Omental fat pad (tissue), 4 donors: ENCODE measurements around the gene SCTR. TPM values are rescaled to one million over a fixed set of nuclear protein-coding genes. Genes with fewer than 3 reads are reported as not detected.

Experiments used
- ATAC-seq: fragments of 150-250 bp; one replicate; pipeline ENCODE4 v1.9.1; 2016; ENCODE audit warnings: mild to moderate bottlenecking, moderate library complexity; ENCODE audit not compliant: low FRiP score
- DNase-seq: peaks from one replicate; pipeline ENCODE4 v3.0.0-alpha.2; 2019; ENCODE audit warnings: low spot score
- total RNA-seq, 4 donors: library from RNA; depleted of rRNA; stranded (reverse); fragments of >200 nt; gene quantifications; one replicate each; pipeline ENCODE4 v1.1.0, GENCODE V29; 2016
- TF ChIP-seq, protein P1 (sequence below), 3 donors: fragments of 450-650 bp; IDR thresholded peaks; one replicate each; pipeline ENCODE4 v1.5.1; 2016 to 2017; ENCODE audit warnings: antibody characterized with exemption in 3 of 3, mild to moderate bottlenecking in 3 of 3, moderate library complexity in 2 of 3

The SCTR gene
- total RNA-seq, 4 donors from 2014 or later: not detected

DNA sequence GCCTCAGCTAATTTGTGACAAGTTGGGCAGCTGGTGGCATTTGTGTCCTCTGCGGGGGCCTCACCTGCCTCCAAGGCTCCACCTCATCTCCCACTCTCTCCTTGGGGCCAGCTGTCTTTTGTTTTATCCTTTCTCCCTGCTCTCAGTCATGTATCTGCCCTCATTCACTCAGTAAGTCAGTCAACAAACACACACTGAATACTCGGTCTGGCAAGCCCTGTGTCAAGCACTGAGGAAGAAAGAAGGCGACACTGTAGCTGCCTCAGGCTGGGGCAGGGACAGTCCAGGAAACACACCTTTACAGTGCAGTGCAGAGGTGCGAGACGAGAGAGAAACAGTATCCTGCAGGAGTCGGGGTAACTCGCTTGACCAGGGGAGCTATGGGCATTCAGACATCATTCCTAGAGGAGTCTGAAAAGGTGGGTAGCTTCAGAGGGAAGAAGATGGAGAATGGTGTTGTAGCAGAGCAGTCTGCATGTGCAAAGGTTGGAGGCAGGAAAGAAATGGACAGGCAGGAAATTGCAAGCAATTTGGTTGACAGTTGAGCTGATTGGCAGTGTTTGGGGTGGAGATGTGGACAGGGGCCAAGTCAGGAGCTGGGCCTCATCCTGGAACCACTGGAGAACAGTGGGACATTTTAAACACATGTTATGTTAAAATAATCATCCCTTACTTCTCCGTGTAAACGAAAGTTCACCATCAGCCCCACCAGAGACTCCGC is 34.9 kb downstream of the SCTR start:
- TF ChIP-seq, protein P1, sequence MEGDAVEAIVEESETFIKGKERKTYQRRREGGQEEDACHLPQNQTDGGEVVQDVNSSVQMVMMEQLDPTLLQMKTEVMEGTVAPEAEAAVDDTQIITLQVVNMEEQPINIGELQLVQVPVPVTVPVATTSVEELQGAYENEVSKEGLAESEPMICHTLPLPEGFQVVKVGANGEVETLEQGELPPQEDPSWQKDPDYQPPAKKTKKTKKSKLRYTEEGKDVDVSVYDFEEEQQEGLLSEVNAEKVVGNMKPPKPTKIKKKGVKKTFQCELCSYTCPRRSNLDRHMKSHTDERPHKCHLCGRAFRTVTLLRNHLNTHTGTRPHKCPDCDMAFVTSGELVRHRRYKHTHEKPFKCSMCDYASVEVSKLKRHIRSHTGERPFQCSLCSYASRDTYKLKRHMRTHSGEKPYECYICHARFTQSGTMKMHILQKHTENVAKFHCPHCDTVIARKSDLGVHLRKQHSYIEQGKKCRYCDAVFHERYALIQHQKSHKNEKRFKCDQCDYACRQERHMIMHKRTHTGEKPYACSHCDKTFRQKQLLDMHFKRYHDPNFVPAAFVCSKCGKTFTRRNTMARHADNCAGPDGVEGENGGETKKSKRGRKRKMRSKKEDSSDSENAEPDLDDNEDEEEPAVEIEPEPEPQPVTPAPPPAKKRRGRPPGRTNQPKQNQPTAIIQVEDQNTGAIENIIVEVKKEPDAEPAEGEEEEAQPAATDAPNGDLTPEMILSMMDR (IDR thresholded peaks at IDR 0.05): no peak
- ATAC-seq (no peak), DNase-seq (no peak)

DNA sequence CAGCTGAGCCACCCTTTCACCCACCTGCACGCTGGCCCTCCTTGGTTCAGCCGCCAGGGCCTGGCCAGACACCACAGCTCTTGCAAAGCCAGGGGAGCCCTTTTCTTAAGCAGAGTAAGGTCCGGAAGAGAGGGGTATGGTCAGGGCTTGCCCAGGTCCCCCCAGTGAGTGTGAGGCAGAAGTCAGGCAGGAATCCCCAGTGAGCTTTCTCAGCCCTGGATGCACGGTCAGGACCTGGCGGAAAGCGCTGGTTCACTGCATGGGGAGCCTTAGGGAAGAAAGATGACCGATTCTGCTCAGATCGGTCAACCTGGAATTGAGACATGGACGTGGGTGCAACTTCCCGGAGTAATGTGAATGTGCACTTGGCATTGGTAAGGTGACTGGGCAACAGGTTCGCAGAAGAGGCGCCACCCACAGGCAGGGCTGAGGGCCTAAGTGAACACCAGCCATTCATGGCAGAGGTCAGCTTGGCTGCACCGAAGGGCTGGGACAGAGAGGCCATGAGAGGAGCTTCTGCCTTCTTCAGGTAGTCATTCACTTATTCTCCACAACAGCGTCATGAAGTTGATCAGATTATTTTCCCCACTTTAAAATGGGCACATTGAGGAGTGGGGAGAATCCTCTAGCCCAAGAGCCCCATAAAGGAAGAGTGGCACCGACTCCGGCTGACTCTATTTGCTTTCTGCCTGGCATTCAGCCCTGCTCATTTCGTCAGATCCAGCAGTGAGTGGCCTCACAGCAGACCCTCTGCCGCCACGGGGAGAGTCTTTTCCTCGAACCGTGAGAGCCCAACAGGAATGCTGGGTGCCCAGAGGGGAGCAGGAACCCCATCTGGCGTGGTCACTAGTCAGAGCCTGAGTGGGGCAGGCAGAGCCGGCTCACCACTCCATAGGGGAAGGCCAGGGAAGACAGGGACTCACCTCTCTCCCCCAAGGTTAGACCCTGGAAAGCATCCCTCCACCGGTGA is 35.8 kb downstream of the SCTR start:
- DNase-seq (no peak), ATAC-seq (no peak)
- TF ChIP-seq, protein P1 (IDR thresholded peaks at IDR 0.05): no peak

DNA sequence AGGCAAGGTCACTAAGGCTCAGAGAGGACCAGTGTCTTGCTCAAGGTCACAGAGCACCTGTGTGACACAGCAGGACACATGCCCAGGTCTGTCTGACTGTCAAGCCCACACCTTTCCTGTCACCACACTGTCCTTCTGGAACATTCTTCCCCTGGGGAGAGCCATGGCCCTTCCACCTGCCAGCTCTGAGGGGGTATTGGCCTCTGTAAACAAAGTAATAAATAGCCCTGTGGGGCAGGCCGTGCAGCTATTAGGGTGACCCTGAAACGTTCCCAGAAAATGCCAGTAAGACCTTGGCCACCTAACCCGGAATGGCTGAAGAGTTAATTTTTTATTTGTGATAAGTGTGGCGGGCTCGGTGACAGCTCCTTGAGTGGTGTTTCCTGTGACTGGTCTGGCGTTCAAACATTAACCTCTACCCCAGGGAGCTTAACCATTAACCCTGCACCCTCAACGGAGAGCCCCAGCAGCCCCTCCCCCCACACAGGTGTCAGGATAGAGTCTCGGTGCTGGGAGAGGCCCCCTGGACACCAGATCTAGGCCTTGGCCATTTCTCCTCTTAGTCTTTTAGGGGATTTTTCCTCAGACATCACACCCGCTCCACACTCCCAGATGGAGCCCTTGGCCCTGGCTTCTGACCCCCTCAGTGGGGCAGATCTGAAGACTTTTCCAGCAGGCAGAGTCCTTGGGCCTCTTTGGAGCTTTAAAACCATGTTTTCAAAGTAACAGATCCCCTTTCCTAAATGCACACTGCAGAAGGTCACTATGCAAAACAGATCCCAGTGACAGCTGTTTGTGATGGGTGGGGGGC is 36.6 kb downstream of the SCTR start:
- DNase-seq: no peak
- no peak for ATAC-seq
- TF ChIP-seq, protein P1 (IDR thresholded peaks at IDR 0.05): no peak

DNA sequence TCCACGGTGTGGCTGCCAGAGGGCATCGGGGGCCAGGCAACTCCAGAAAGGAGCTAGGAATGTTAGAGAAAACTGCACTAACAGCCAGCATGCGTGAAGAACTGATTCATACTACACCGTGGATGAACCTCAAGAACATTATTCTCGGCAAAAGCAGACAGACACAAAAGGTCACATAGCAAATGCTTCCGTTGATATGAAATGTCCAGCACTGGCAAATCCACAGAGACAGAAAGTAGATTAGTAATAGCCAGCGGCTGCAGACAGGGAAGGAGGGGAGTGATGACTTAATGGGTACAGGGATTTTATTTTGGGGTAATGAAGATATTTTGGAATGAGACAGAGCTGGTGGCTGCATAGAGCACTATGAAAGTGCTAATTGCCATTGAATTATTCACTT is 37.4 kb downstream of the SCTR start:
- peak; percentile 33 for ATAC-seq
- no peak for DNase-seq
- TF ChIP-seq, protein P1 (IDR thresholded peaks at IDR 0.05): no peak

DNA sequence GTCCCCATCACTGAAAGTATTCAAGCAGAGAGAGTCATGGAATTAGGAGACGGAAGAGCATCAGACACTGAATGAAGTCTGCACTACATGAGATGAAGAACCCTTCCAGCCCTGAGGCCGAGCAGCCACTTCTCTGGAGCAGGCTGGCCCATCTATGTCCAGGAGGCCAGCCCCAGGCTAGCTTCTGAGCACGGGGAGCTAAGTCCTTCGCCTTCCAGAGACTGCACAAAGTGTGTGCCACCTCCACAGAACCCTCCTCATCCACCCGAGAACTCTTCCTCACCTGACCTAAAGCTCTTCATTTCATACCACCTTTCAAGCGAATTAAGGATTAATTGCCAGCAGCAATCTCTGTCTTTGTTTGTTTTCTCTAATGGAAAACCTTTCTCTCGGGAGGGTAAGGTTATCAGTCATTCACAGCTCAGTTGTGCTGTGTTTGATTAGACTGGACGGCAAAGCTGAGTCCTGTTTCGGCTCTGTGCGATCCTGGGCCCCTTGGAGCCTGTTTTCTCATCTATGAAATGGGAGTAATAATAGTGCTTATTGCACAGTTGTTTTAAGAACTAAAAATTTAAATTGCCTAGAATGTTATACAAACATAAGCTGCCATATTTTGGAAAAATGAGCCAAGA is 38.0 kb downstream of the SCTR start:
- TF ChIP-seq, protein P1 (IDR thresholded peaks at IDR 0.05): no peak
- ATAC-seq (no peak), DNase-seq (no peak)

DNA sequence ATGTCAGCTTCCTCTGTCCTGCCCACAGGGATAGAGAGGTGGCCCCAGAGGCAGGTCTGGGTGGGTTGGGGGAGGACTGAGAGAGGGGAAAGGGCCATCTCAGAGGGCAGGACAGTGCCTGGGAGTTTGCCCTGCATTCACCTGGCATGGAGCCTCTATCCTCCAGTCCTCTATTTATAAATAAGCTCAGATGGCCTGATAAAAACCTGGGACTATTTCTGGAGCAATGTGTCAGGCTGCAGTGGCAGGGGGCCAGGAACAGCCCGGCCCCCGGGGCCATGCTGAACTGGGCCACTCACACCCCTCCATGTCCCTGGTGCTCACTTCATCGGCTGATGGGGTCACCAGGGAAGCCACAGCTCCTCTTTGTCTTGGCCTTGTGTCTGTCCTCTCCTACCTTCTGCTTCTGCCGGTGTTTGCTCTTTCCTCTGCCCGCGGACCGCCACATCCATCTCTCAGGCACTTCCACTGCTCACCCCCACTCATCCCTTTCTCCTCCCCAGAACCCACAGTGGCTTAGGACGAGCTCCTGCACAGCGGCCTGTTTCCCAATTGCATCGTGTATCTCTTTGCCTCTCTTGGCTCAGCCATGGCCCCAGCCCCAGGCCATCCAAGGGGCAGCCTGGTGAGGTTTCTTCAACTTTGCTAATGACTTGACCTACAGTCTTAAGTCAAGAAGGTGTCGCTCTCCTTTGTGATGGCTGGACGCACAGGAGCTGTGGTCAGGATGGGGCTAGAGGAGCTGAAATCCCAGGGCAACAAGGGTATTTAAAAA is 38.8 kb downstream of the SCTR start:
- TF ChIP-seq, protein P1 (IDR thresholded peaks at IDR 0.05): no peak
- ATAC-seq: no peak
- no peak for DNase-seq
